Cerebellar nuclear complex (tissue), 1 donor: ENCODE data around the gene HLA-DRB1.
"Not testable (repeated sequence)": the region's sequence is repeated elsewhere in the genome, so short reads cannot be mapped to it uniquely, and the experiment has no call there.

Experiments used
- DNase-seq, 2 experiments: peaks; one replicate each; lab custom pipeline; 2025; lab: John Stamatoyannopoulos, UW

Gene HLA-DRB1

DNA sequence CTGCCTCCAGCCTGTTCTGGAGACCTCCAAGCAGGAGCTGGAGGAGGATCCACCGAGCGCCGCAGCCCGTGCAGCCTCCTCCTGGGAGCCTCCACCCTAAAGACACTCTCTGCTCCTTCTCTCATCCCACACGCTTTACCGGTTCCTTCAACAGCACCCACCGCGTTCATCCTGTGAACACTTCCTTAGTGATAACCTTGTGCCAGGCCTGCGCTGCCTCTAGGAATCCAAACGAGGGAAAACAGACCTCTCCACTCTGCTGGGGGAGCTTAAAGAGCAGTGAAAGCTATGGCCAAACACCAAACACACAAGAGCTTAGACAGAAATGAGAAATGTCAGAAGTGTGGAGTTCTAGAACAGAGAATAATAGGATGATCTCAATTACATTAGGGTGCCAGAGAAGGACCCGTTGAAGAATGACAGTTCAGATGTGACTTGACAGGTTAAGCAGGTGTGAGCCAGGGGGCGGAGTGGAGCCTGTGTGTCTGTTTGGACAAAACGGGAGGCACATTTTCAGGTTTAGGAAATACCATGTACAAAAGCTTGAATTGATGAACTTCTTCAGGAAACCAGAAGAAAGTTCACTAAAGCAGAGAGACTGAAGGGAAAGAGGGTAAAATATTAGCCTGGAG lies 31.1 kb downstream of the HLA-DRB1 start:
- no peak for DNase-seq

- DNase-seq = no peak
Observed at GRCh38 chr6:32554116-32554965, 35.3 kb downstream of the HLA-DRB1 start.

DNA sequence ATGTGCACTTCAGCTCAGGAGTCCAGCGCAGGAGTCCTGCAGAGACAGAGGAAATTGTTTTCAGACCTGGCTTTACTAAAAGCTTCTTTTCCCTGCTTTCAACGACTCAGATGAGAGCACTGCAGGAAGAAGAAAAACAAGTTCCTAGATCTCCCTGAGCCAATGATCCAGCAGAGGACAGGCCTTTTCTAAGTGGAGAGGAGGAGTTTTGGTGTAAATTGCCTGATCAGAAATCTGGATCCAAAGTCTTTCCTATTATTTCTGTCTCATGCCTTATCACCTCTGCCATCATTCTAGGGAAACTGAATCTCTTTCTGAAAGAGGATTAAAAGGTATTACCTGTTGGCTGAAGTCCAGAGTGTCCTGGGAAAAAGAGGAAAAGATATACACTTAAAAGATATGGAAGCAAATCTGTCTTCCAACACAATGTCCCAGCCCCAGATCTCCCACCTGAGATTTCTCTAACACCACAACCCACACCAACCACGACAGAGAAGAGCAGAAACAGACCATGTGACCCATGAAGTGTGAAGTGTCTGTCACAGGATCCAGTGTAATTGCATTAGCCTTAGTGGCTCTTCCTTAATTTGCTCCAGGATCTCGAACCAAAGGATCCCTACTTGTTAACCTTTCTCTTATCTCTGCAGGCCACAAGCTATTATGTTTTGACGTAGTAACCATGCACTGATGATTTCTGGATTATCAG lies 36.5 kb downstream of the HLA-DRB1 start:
- DNase-seq = no peak

DNA sequence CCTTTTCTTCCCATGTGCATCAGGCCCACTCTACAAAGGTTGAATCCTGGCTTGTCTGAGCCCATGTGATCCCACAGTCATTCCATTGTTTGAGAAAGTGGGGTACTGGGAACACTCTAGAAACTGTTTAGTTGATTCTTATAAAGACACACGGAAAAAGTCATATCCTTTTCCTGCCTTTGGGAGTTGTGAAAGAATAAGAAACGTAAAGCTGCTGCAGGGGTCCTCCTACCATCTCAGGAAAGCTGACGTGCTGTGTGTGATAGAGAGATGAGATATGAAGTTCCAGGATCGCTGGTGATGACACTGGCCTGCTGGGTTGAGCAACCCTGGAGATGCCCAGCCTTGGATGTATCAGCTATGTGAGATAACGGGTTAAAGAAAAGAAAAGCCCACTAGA lies 38.2 kb downstream of the HLA-DRB1 start:
- DNase-seq = no peak

GRCh38 chr6:32539839-32540238 lies 49.8 kb downstream of the HLA-DRB1 start:
- DNase-seq = no peak

- not testable (repeated sequence) for DNase-seq
Observed at GRCh38 chr6:32530431-32530793, 59.2 kb downstream of the HLA-DRB1 start.

DNA sequence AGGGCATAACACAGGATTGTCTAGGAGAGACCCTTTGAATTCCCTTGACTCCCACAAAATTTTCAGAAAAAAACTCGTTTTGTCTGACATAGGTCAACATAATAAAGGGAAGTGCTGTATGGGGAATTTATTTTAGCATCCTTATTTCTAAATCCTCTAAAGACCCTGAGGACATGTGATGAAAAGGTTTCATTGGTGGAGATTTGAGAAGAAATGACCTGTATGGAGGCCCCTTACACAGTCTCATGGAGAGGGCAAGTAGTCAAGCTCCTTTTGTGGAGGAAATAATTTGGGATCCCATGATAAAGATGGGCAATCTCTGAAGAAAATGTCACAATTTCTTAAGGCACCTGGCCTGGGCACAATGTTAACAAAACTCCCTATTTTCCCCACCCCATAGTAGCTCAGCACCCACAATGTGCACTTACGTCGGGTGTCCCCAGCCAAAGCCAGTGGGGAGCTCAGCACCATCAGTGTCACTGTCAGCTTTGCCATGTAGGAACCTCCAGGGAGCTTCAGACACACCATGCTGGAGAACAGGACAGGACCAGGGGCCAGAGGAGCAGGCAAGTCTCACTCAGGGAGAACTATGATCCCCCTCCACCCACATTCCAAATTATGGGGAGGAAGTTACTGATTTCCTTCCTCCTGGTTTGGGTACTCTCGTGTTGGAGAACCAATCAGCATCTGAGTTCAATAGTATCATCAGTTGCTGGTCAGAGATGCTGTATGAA lies 59.8 kb downstream of the HLA-DRB1 start, which contains the start of gene HLA-DRB5:
HLA-DRB5 (minus strand) TSS at position 591 of the 734 bp plus-strand sequence; CDS start at position 528, 63 bp downstream.
- DNase-seq = no peak
